GM19043 (cell line): Measurements from ENCODE around the gene ANKRD62.
"Not testable (repeated sequence)": the region's sequence is repeated elsewhere in the genome, so short reads cannot be mapped to it uniquely, and the experiment has no call there.

Experiments
- ATAC-seq: cut with Tn5 transposase; IDR thresholded peaks from one replicate; pipeline ENCODE4 v1.9.1; 2021; ENCODE audit warnings: low read depth; ENCODE audit not compliant: unreplicated experiment

Gene ANKRD62

DNA sequence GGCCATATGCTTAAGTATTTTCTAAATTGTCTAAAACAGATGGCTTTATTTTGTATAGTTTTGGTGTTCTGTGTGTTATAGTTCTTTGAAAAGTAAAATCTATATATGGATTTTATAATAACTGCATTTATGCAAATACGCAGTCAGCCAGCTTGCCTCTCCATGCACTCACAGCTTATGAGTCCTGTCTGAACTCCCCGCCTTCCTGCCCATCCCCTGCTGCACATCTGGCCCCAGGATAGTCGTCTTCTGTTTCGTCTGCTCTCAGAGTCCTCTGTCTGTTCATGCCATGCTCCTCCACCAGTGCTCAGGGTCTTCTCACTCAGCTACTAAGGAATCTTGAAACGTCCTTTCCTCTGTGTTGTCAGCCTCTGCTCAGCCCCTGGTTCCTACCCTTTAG, 28.2 kb upstream of the ANKRD62 start:
- ATAC-seq, result no peak

DNA sequence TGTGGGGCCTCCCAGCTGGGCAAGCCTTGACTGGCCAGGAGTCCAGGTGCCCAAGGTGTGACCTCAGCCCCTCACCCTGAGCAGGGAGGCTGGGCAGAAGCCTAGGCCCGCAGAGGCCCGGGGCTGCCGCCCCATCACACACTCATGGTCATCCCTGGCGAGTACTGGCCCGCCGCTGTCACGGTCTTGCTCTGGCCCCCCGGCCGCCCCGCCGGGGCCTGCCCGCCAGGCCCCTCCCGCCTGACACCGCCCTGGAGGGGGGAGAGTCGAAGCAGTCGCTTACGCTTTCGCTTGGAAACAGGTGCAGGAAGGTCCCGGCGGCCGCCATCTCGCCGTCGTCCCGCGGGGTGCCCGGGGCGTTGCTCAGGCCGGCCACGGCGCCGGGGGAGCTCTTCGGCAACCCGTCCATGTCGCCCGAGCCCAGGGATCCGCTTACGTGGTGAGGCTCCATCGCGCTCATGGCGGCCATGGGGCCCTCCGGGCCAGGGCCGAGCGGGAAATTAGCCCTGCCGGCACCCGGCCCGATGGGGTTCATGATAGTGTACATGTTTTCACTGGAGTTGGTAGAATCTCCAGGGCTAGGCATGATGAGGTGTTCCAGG, 26.6 kb upstream of the ANKRD62 start:
- no peak for ATAC-seq

DNA sequence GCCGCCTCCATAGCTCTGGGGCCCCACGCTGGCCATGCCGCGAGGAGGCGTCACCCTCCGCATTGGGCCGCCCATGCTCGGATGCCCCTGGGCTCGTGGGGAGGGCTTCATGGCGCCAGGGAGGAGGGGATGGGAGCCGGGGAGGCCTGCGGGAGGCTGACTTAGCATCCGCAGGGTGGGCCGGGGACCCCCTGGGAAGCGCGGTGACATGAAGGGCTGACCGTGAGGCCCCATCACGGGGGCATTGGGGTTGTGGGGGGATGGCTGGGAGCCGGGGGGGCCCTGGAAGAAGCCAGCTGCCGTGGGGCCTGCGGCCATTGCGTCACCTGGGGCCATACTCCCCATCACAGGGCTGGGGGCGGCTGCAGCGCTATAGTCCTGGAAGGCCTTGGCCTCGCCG, 26.0 kb upstream of the ANKRD62 start:
- ATAC-seq, result no peak

DNA sequence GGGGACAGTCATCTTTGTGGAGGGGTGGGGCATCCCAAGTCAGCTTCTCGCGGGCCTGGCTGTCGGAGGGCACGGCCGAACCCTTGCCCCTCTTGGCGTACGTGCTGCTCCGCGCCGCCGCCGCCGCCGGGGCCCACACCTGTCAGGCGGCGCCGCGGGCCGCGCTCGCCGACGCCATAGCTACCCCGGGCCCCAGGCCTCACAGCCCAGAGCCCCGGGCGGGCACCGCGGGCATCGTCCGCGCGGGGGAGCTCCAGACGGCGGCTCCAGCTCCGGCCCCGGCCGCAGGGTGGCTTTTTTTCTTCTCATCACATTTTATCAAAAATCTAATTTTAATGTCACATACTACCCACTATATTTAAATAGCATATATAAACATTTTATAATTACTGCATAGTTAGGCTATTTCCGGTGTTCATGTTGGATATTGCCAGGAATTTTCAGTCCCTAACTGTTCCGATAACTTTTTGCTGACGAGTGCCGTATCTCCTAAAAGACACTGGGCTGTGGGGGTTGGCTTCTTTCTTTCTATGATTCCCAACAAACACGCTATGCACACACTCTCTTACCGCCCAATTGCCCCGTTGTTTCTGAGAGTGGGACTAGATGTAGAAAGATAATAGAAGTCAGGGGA, 25.2 kb upstream of the ANKRD62 start:
- not testable (repeated sequence) for ATAC-seq

DNA sequence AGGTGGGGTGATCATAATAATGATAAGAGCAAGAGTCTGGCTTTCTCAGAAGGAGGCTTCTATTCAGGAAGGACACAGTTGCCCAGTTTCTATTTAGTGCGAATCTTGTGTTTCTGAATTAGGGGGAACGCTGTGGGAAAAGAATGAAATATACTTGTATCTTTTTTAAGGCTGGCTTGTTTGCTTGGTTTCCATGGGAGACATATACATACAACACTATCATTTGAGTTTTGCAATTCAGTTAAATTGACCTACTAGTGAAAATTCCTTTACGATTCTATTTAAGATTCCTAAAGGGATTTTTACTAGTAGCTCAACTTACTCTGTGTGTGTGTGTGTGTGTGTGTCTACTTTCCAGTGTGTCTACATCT, 24.7 kb upstream of the ANKRD62 start:
- ATAC-seq, result no peak

DNA sequence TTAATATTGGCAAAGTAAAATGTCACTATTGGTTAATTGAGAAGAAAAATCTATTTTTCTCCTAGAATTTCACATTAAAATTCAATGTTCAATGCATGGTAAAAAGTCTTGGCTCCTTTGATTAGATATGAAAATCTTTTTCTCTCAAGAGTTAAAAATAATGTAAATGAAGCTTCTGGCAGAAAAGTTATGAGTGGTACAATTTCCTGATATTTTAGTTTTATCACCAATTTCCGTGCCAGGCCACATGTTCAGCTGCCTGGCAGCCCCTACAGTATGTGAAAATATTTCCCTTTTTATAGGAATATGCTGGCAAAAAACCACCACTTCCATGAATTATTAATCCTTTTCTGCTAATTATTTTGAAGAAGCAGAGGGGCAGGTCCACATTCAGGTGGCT, 22.6 kb upstream of the ANKRD62 start:
- not testable (repeated sequence) for ATAC-seq

DNA sequence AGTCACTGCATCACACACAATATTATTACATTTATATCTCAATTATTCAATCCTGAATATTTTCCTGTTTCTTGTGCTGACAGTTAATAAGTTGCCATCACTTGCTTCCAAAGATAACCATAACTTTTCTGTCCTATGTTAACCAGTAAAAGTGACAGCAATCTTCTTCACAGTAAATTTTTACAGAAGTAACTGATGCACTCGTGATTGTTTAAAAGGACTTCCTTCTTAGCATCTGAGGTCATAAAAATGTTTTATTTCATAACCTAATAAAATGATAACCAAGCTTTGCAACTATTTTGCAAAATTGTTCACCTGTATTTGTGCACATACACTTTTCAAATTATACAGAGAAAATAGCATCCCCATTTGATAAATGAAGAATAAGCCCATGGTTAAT, 20.6 kb upstream of the ANKRD62 start:
- no peak for ATAC-seq

DNA sequence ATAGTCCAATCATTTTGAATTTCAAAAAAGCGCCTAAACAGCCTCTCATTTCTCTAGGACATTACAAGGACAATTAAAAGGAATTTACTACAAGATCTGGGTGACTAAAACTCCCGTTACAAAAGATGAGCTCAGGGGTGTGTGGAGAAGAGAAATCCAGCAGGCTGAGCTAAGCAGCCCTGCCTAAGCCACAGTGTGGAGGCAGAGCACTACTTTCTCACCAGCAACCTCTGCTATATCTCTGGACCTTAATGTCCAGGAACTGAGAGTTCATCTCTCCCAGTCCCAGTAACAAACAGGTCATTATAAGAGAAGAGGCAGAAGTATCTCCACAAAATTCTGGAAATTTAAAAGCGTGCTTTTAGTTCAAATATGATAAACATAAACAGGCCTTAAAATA, 18.9 kb upstream of the ANKRD62 start:
- ATAC-seq, result no peak

DNA sequence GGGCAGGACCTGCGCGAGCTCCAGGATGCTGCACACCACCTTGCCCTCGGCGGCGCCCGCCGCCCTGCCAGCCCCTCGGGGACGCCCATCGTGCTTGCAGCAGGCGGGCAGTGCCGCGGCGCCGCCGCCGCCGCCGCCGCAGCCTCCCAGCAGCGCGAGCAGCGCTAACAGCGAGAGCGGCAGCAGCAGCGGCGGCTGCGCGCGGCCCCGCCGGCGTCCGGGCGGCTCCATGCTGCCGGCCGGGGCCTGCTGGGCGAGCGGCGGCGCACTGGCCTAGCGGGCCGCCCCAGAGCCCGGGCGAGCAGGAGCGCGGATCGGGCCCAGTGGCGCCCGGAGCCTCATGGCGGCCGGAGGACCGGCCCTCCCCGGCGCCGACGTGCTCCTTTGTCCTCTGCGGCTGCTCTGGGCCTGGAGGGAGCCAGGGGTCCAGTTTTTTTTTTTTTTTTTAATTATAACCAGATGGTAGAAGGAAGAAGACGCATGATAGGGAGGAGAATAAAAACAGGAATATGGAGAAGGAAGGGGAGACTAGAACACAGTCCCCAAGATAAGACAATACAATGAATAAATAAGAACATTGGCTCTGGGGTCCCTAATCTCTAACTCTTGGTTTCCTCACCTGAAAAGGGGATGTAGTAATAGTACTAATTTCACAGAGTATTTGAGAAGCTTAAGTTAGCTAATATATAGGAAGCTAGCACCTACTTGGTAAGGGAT, 17.1 kb upstream of the ANKRD62 start:
- ATAC-seq, result no peak

DNA sequence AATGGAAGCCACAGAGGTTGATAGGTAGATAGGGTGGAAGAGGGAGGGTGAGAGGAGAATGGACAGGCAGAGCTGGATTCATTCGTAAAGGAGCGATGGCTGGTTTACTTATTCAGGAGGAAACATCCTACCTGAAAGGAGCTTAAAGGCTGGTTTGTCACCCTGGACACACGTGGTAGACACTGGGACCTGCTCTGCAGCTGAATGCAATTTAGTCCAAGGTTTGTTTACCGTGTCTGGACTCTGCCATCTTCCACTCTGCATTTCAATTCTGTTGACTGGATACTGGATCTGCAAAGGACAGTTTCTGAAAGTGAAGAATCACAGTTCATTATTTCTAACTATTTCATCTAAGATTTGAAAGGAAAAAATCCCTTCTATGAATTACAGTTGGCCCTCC, 15.6 kb upstream of the ANKRD62 start:
- not testable (repeated sequence) for ATAC-seq

DNA sequence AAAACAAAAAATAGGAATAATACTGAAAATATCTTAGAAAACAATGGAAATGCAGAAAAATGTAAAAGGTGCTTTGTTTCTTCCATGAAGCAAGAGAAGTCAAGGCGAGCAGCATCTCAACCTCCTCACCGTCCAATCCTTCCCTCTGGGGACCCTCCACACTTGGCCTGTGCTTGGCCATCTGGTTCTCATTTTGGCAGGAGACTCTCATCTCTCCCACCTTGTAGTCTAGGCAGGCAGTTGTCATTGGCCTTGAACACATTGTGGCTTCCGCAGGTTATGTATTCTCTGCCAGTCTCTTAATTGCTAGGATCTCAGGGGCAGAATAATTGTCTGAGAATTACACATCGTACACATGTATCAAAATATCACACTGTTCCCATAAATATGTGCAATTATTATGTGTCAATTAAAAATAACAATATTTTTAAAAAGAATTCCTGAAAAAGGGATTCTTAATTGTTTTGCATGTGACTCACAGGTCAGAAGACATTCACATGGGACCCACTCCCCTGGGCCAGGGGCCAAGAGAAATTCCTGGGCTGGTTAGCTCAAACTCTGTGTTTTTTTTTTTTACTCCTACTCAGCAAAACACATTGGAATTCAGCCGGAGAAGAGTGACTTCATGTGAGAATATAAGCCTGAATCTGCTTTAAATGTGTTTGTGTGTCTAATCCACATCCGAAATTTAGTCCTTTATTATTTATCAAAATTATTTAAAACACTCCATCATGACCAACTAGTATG, 14.0 kb upstream of the ANKRD62 start:
- no peak for ATAC-seq

DNA sequence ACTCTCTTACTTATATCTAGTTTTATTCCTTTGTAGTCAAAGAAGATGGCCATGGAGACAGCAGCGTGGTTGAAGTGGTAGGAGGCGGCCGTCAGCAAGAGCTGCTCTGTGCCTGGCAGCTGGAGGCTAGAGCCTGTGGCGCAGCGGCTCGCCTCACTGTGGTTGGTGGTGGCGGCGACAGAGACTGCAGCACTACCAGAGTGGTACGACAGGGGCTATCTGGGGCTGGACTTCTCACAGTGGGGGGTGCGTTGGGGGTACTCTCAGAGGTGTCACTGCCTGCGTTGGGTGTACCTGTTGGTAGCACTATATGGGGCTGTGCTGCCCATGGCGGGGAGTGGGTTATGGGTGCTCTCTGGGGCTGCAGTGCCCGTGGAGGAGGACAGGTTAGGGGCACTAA, 8.5 kb upstream of the ANKRD62 start:
- no peak for ATAC-seq

DNA sequence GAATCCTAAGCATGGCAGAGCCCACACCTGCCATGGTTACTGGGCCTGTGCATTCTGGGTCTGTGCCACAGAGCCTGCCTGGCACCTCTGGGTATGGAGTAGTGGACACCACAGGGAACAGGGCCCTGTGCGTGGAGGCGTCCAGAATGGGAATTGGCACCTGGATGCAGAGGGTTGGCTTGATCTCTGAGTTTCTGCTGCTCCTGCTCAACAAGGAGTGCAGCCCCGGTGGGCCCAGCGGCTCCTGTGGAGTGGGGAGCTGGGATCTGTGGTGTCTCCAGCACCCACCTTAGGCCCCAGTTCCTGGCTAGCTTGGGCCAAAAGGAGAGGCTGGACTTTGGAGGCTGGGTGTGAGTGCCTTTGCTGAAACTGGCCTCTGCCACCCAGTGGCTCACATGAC, 7.9 kb upstream of the ANKRD62 start:
- no peak for ATAC-seq

DNA sequence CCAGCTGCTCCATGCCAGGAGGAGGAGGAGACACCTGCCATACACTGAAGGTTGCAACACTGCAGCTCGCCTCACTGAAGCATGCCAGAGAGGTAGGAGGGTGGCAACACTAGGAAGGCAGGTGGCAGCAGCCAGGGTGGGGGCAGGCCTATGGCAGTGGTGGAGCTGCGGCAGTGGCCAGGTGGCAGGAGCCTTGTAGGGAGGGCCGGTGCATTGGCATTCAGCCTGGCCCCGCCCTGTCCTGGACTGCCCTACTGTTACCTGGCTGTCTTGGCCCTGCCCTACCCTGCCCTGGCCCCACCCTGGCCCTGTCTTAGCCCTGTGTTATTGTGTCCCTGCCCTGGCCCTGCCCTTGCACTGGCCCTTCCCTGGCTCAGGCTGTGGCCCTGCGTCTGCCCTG, 7.4 kb upstream of the ANKRD62 start:
- no peak for ATAC-seq

DNA sequence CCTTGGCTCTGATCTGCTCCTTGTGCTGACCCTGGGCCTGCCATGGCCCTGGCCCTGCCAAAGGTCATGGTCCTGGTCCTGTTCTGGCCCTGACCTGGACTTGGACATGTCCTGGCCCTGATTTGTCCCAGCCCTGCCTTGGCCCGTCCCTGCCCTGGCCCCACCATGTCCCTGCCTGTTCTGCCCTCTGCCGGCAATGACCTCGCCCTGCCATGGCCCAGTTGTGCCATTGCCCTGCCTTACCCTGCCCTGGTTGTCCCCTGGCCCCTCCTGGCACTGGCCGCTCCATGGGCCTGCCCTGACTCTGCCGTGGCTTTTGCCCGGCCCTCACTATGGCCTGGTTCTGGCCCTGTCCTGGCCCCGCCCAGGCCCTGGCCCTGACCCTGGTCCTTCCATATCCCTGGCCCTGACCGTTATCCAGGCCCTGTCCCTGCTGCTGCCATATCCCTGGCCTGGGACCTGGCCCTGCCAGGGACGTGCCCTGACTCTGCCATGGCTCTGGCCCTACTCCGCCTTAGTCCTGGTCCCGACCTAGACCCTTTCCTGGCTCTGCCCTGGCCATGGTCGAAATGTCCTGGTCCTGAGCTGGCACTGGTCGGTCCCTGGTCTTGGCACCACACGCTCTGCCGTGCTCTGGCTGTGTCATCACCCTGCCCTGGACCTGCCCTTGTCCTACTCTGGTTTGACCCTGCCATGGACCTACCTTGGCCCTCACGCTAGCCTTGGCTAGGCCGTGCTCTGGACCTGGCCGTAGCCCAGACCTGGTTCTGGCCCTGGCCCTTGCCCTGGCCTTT, 6.8 kb upstream of the ANKRD62 start:
- no peak for ATAC-seq

DNA sequence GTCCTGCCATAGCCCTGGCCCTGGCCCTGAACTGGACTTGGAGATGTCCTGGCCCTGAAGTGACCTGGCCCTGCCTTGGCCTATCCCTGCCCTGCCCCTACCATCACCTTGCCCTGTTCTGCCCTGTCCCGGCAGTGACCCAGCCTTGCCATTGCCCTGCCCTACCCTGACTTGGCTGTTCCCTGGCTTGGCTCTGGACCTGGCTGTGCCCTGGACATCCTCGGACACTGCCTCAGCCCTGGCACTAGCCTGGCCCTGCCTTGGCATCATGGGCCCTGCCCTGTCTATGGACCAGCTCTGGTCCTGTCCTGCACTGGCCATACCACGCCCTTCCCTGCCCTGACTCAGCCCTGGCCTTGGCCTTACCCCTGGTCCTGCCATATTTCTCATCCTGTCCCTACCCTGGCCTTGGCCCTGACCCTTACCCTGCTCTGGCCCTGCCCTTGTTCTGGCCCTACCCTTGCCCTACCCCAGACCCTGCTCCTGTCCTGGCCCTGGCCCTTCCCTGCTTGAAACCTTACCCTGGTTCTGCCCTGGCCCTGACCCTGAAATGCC, 6.1 kb upstream of the ANKRD62 start:
- ATAC-seq, result no peak

DNA sequence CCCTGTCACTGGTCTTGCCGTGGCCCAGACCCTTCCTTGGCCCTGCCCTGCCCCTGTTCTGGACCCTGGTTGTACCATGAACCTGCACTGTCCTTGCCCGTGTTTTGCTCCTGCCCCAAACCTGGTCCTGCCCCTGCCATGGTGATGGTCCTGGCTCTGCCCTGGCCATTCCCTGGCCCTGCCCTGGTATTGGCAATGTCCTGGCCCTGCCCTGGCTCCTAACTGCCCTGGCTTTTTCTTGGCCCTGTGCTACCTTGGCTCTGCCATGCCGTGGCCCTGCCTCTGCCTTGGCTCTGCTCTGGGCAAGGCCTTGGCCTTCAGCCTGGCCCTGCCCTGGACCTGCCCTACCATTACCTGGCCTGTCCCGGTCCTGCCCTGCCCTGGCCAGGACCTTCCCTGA, 5.5 kb upstream of the ANKRD62 start:
- ATAC-seq, result no peak

DNA sequence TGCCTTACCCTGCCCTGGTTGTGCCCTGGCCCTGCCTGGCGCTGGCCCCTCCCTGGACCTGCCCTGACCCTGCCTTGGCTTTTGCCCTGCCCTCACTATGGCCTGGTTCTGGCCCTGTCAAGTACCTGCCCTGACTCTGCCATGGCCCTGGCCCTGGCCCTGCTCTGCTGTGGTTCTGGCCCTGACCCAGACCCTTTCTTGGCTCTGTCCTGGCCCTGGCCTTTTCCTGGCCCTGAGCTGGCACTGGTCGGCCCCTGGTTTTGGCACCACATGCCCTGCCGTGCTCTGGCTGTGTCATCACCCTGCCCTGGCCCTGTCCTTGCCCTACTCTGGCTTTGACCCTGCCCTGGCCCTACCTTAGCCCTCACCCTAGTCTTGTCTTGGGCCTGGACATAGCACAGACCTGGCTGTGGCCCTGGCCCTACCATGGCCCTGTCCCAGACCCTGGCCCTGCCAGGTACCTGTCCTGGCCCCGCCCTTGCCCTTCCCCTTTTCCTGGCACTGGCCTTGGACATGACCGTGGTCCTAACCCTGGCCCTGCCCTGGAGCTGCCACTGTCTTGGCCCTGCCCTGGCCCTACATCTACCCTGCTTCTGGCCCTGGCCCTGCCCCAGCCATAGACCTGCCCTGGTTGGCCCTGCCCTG, 4.8 kb upstream of the ANKRD62 start:
- ATAC-seq, result no peak

DNA sequence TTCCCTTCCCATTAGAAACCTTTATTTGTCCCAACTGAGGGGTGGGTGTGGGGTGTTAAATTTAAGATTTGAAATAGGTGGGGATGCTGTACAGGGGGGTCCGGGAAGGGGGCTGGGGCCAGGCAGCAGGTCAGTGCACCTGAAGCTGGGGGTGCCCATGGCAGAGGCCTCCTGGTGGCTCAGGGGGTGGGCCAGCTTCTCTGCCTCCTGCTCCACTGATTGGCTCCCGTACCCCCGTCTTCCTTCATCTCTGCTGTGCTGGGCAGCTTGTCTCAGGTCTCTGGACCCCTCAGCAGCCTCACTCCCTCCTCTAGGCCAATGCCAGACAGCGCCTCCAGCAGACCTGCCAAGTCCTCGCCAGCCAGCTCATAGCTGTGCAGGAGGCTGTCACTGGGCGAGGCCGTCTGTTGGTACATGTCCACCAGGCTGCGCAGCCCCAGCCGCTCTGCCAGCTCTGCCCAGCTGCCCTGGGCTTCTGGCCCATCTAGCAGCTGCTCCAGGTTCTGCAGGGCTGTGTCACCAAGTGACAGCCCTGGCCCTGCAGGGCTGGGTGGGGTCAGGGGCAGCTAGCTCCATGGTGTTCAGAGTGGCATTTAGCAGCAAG, 2.0 kb upstream of the ANKRD62 start:
- ATAC-seq, result no peak
